ENCODE measurements around the gene RNF224. TPM values are rescaled to one million over a fixed set of nuclear protein-coding genes. Genes with fewer than 3 reads are reported as not detected.
A peak's percentile ranks its signal among the peaks of the same experiment; 100 is the strongest.

The RNF224 gene
- polyA plus RNA-seq, 2 of the 4 experiments (the other 2 are of a cell fraction), result 0.04 TPM; not detected in 1

GRCh38 chr9:137243626-137244485, 16.6 kb downstream of the RNF224 start (continued):
- TF ChIP-seq EHF (CRISPR knock-in tag; IDR thresholded peaks at IDR 0.05), result no peak
- TF ChIP-seq CBX2 (IDR thresholded peaks at IDR 0.05; ENCODE audit: borderline replicate concordance, low read depth), result no peak
- TF ChIP-seq, protein P1, sequence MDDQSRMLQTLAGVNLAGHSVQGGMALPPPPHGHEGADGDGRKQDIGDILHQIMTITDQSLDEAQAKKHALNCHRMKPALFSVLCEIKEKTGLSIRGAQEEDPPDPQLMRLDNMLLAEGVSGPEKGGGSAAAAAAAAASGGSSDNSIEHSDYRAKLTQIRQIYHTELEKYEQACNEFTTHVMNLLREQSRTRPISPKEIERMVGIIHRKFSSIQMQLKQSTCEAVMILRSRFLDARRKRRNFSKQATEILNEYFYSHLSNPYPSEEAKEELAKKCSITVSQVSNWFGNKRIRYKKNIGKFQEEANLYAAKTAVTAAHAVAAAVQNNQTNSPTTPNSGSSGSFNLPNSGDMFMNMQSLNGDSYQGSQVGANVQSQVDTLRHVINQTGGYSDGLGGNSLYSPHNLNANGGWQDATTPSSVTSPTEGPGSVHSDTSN (IDR thresholded peaks at IDR 0.05), result peak; percentile 82
- no peak for TF ChIP-seq EHMT2 (IDR thresholded peaks at IDR 0.05; ENCODE audit: low read depth)
- peak; percentile 81; the same call in 1 of the 2 replicates for TF ChIP-seq TFCP2L1 (CRISPR knock-in tag; IDR thresholded peaks at IDR 0.05)
- TF ChIP-seq, protein P2, sequence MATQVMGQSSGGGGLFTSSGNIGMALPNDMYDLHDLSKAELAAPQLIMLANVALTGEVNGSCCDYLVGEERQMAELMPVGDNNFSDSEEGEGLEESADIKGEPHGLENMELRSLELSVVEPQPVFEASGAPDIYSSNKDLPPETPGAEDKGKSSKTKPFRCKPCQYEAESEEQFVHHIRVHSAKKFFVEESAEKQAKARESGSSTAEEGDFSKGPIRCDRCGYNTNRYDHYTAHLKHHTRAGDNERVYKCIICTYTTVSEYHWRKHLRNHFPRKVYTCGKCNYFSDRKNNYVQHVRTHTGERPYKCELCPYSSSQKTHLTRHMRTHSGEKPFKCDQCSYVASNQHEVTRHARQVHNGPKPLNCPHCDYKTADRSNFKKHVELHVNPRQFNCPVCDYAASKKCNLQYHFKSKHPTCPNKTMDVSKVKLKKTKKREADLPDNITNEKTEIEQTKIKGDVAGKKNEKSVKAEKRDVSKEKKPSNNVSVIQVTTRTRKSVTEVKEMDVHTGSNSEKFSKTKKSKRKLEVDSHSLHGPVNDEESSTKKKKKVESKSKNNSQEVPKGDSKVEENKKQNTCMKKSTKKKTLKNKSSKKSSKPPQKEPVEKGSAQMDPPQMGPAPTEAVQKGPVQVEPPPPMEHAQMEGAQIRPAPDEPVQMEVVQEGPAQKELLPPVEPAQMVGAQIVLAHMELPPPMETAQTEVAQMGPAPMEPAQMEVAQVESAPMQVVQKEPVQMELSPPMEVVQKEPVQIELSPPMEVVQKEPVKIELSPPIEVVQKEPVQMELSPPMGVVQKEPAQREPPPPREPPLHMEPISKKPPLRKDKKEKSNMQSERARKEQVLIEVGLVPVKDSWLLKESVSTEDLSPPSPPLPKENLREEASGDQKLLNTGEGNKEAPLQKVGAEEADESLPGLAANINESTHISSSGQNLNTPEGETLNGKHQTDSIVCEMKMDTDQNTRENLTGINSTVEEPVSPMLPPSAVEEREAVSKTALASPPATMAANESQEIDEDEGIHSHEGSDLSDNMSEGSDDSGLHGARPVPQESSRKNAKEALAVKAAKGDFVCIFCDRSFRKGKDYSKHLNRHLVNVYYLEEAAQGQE (IDR thresholded peaks at IDR 0.05), result no peak
- TF ChIP-seq POLR2A (IDR thresholded peaks at IDR 0.05; ENCODE audit: low read length), result peak; percentile 40
- TF ChIP-seq HOXA7 (CRISPR knock-in tag; IDR thresholded peaks at IDR 0.05), result peak; percentile 94
- no peak; the same call in 2 of the 3 replicates for TF ChIP-seq BCL3 (IDR thresholded peaks at IDR 0.05)
- no peak for TF ChIP-seq SMC3 (IDR thresholded peaks at IDR 0.05)
- TF ChIP-seq NPAS2 (CRISPR knock-in tag; IDR thresholded peaks at IDR 0.05; ENCODE audit: borderline replicate concordance), result no peak

DNA sequence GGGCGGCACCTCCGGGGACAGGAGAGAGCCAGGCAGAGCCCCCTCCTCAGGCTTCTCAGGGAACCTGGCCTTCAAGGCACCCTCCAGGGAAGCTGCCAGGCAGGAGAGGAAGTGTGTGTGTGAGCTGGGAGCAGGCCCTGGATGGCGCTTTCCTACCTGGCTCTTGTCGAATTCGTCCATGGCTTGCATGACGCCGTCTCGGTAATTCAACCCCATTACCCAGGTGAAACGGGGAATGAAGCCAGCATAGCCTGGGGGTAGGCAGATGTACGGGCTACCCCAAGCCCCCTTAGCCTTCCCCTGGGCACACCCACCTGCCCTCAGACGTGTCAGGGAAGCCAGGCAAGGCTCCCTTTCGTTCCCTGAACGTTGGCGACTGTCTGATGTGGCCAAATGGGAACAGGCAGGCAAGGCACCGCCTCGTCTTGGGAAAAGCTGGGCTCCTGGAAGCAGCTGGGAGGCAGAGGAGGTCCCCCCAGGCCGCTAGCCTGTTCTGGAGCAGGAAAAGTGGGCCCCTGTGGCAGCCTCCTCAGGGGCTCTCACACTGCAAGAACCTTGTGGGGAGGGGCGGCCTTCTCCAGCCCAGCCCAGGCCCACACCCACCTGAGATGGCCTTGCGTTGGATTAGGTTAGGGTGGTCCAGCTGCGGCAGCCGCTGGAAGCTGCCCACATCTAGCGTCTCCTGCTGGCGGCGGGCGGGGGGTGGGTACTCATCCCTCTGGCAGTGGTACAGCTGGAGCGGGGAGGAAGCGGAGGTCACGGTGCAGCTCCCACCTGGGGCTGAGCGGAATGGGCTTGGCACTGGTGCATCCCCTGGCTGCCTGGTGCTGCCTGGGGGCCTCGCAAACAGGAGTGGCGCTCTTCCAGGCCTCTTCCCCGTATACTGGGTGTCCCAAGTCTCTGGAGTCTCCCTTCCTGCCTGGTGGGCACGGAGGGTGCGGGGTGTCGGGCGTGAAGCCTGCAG, 17.5 kb downstream of the RNF224 start:
- Histone ChIP-seq H3K4me1 (peaks cover 19% of the 10 kb centered on the region), H3K4me2 (no peak overlapping the region), H3K27ac (no peak overlapping the region), H3K4me3 (no peak overlapping the region), H3K9me3 (no peaks in the 10 kb centered on the region)
- ATAC-seq (no peak; a peak in 1 of 6 replicates), FAIRE-seq (no peak), DNase-seq (ENCODE audit: low read depth in 1 of 2, low spot score in 1 of 2) (no peak)
- 93% methylated on average over 20 of the region's 36 CpGs for WGBS (ENCODE audit: missing lambda C conversion rate)
- CTCF ChIA-PET, result interaction anchor here (1.3 to 13.1 kb wide), 3 partner anchors 8 to 177 kb away, joined by 3 to 236 read pairs (median 5); partner anchors contain the start of gene NELFB
- peak; percentile 66; the same call in 1 of the 2 replicates for TF ChIP-seq FOSB (CRISPR knock-in tag; IDR thresholded peaks at IDR 0.05)
- TF ChIP-seq, protein P3, sequence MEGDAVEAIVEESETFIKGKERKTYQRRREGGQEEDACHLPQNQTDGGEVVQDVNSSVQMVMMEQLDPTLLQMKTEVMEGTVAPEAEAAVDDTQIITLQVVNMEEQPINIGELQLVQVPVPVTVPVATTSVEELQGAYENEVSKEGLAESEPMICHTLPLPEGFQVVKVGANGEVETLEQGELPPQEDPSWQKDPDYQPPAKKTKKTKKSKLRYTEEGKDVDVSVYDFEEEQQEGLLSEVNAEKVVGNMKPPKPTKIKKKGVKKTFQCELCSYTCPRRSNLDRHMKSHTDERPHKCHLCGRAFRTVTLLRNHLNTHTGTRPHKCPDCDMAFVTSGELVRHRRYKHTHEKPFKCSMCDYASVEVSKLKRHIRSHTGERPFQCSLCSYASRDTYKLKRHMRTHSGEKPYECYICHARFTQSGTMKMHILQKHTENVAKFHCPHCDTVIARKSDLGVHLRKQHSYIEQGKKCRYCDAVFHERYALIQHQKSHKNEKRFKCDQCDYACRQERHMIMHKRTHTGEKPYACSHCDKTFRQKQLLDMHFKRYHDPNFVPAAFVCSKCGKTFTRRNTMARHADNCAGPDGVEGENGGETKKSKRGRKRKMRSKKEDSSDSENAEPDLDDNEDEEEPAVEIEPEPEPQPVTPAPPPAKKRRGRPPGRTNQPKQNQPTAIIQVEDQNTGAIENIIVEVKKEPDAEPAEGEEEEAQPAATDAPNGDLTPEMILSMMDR (IDR thresholded peaks at IDR 0.05), result no peak
- POLR2A ChIA-PET, result interaction anchor here (1.0 to 1.1 kb wide), 2 partner anchors 8 to 12 kb away, joined by 3 read pairs; no protein-coding TSS in a partner anchor
